ENCODE results near the gene UTP20. TPM values are rescaled to one million over a fixed set of nuclear protein-coding genes. Genes with fewer than 3 reads are reported as not detected.

Gene UTP20
- polyA plus RNA-seq, result 8.2 TPM
- long read RNA-seq, donor 1, partial matches to known transcripts, result 19 of 19 reads
- long read RNA-seq, donor 1, other reads (novel, unspliced or antisense), result 0 of 19 reads
- long read RNA-seq, donor 2, partial matches to known transcripts, result 28 of 28 reads
- long read RNA-seq, donor 2, other reads (novel, unspliced or antisense), result 0 of 28 reads
- long read RNA-seq, donor 3, result 0 reads
- long read RNA-seq, donor 4, result 0 reads
- long read RNA-seq, donor 5, partial matches to known transcripts, result 12 of 12 reads
- long read RNA-seq, donor 5, other reads (novel, unspliced or antisense), result 0 of 12 reads
- long read RNA-seq, donor 6, partial matches to known transcripts, result 27 of 112 reads
- long read RNA-seq, donor 6, other reads (novel, unspliced or antisense), result 85 of 112 reads
- long read RNA-seq, donor 7, result 0 reads
- long read RNA-seq, donor 8, partial matches to known transcripts, result 5 of 5 reads
- long read RNA-seq, donor 8, other reads (novel, unspliced or antisense), result 0 of 5 reads
- long read RNA-seq, donor 9, result 0 reads
- long read RNA-seq, donor 10, full-length matches to known transcripts, result 1 of 156 reads
- long read RNA-seq, donor 10, partial matches to known transcripts, result 73 of 156 reads
- long read RNA-seq, donor 10, other reads (novel, unspliced or antisense), result 82 of 156 reads
- long read RNA-seq, donor 11, result 0 reads

- H3K27ac ChIP-seq (ENCODE audit: low read length), result no peak within 1 kb of the TSS
- H3K36me3 ChIP-seq (ENCODE audit: control insufficient read depth, insufficient read depth, low read length), result no peaks in the 10 kb centered on the region
- H3K9me3 ChIP-seq (ENCODE audit: control insufficient read depth, low read depth, low read length), result no peaks in the 10 kb centered on the region
- WGBS (ENCODE audit: insufficient coverage, low lambda C conversion rate), result no CpG with 5 or more reads among the region's 34 CpGs
- H3K27me3 ChIP-seq (ENCODE audit: control insufficient read depth, insufficient read depth, low read length), result no peaks in the 10 kb centered on the region
- no peaks in the 10 kb centered on the region for H3K4me1 ChIP-seq (ENCODE audit: control insufficient read depth, insufficient read depth, low read length)
- peak; percentile 88 for DNase-seq
- peak within 1 kb of the TSS; percentile 87 for H3K4me3 ChIP-seq (ENCODE audit: low read length)
These were observed at the start of gene UTP20 for GRCh38 chr12:101280006-101280505. Gene UTP20 (plus strand): TSS chr12:101280105. CDS start chr12:101280283, 178 bp downstream.

GRCh38 chr12:101230547-101230946, 49.4 kb upstream of the UTP20 start:
- no peak overlapping the region for H3K27ac ChIP-seq (ENCODE audit: low read length)

GRCh38 chr12:101231636-101232035, 48.3 kb upstream of the UTP20 start:
- no peak overlapping the region for H3K4me3 ChIP-seq (ENCODE audit: low read length)
- no peak overlapping the region for H3K27ac ChIP-seq (ENCODE audit: low read length)
- H3K27me3 ChIP-seq (ENCODE audit: control insufficient read depth, insufficient read depth, low read length), result no peaks in the 10 kb centered on the region
- DNase-seq, result no peak
- H3K36me3 ChIP-seq (ENCODE audit: control insufficient read depth, insufficient read depth, low read length), result no peaks in the 10 kb centered on the region
- 100% methylated on average over 1 of the region's 4 CpGs for WGBS (ENCODE audit: insufficient coverage, low lambda C conversion rate)
- H3K4me1 ChIP-seq (ENCODE audit: control insufficient read depth, insufficient read depth, low read length), result no peaks in the 10 kb centered on the region
- H3K9me3 ChIP-seq (ENCODE audit: control insufficient read depth, low read depth, low read length), result no peaks in the 10 kb centered on the region

More at GRCh38 chr12:101230547-101230946, 49.4 kb upstream of the UTP20 start:
- Histone ChIP-seq H3K4me3 (ENCODE audit: low read length) (no peak overlapping the region), H3K4me1 (ENCODE audit: control insufficient read depth, insufficient read depth, low read length) (no peaks in the 10 kb centered on the region), H3K36me3 (ENCODE audit: control insufficient read depth, insufficient read depth, low read length) (no peaks in the 10 kb centered on the region), H3K9me3 (ENCODE audit: control insufficient read depth, low read depth, low read length) (no peaks in the 10 kb centered on the region), H3K27me3 (ENCODE audit: control insufficient read depth, insufficient read depth, low read length) (no peaks in the 10 kb centered on the region)
- WGBS (ENCODE audit: insufficient coverage, low lambda C conversion rate), result no CpG with 5 or more reads among the region's 5 CpGs
- DNase-seq, result no peak

GRCh38 chr12:101235686-101236085, 44.2 kb upstream of the UTP20 start:
- 100% methylated on average over 1 of the region's 2 CpGs for WGBS (ENCODE audit: insufficient coverage, low lambda C conversion rate)

GRCh38 chr12:101238306-101238705, 41.6 kb upstream of the UTP20 start:
- H3K27ac ChIP-seq (ENCODE audit: low read length), result no peak overlapping the region
- no peaks in the 10 kb centered on the region for H3K27me3 ChIP-seq (ENCODE audit: control insufficient read depth, insufficient read depth, low read length)
- H3K4me1 ChIP-seq (ENCODE audit: control insufficient read depth, insufficient read depth, low read length), result no peaks in the 10 kb centered on the region
- DNase-seq, result no peak
- WGBS (ENCODE audit: insufficient coverage, low lambda C conversion rate), result 76% methylated on average over 3 of the region's 4 CpGs
- no peaks in the 10 kb centered on the region for H3K36me3 ChIP-seq (ENCODE audit: control insufficient read depth, insufficient read depth, low read length)
- H3K9me3 ChIP-seq (ENCODE audit: control insufficient read depth, low read depth, low read length), result no peaks in the 10 kb centered on the region
- no peak overlapping the region for H3K4me3 ChIP-seq (ENCODE audit: low read length)

More at GRCh38 chr12:101235686-101236085, 44.2 kb upstream of the UTP20 start:
- H3K27ac ChIP-seq (ENCODE audit: low read length), result no peak overlapping the region
- no peaks in the 10 kb centered on the region for H3K4me1 ChIP-seq (ENCODE audit: control insufficient read depth, insufficient read depth, low read length)
- H3K4me3 ChIP-seq (ENCODE audit: low read length), result no peak overlapping the region
- H3K27me3 ChIP-seq (ENCODE audit: control insufficient read depth, insufficient read depth, low read length), result no peaks in the 10 kb centered on the region
- DNase-seq, result no peak
- no peaks in the 10 kb centered on the region for H3K36me3 ChIP-seq (ENCODE audit: control insufficient read depth, insufficient read depth, low read length)
- H3K9me3 ChIP-seq (ENCODE audit: control insufficient read depth, low read depth, low read length), result no peaks in the 10 kb centered on the region

DNA sequence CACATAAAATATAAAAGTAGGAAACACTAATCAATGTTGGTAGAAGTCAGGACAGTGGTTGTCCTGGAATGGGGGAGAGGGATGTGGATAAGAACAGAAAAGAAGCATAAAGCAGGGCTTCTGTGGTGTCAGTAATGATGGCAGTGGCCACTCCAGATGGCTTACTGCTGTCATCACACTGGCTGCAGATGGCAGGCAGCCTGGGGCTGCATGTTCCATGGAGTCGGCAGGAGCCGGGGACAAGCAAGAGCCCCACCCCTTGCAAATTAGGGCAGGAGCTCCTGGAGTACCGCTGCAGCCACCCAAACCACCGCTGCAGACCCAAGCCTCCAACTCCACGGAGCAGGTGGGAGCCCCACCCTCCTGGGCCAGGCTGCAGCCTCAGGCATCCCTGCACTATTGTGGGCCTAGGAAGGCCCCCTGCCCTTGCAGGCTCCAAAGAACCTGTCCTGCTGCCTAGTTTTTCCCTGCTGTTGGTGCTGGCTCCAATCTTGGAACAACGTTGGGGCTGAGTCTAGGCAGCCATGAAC, 41.0 kb upstream of the UTP20 start:
- Histone ChIP-seq H3K36me3 (ENCODE audit: control insufficient read depth, insufficient read depth, low read length) (no peaks in the 10 kb centered on the region), H3K27ac (ENCODE audit: low read length) (no peak overlapping the region), H3K9me3 (ENCODE audit: control insufficient read depth, low read depth, low read length) (no peaks in the 10 kb centered on the region), H3K27me3 (ENCODE audit: control insufficient read depth, insufficient read depth, low read length) (no peaks in the 10 kb centered on the region), H3K4me3 (ENCODE audit: low read length) (no peak overlapping the region), H3K4me1 (ENCODE audit: control insufficient read depth, insufficient read depth, low read length) (no peaks in the 10 kb centered on the region)
- DNase-seq, result no peak
- WGBS (ENCODE audit: insufficient coverage, low lambda C conversion rate), result no CpG with 5 or more reads among the region's 6 CpGs

GRCh38 chr12:101243074-101243473, 36.8 kb upstream of the UTP20 start:
- Histone ChIP-seq H3K27me3 (ENCODE audit: control insufficient read depth, insufficient read depth, low read length) (no peaks in the 10 kb centered on the region), H3K9me3 (ENCODE audit: control insufficient read depth, low read depth, low read length) (no peaks in the 10 kb centered on the region), H3K27ac (ENCODE audit: low read length) (no peak overlapping the region), H3K4me1 (ENCODE audit: control insufficient read depth, insufficient read depth, low read length) (no peaks in the 10 kb centered on the region), H3K36me3 (ENCODE audit: control insufficient read depth, insufficient read depth, low read length) (no peaks in the 10 kb centered on the region), H3K4me3 (ENCODE audit: low read length) (no peak overlapping the region)
- 20% methylated on average over 1 of the region's 2 CpGs for WGBS (ENCODE audit: insufficient coverage, low lambda C conversion rate)
- no peak for DNase-seq

GRCh38 chr12:101243616-101244015, 36.3 kb upstream of the UTP20 start:
- H3K4me1 ChIP-seq (ENCODE audit: control insufficient read depth, insufficient read depth, low read length), result no peaks in the 10 kb centered on the region
- WGBS (ENCODE audit: insufficient coverage, low lambda C conversion rate), result no CpG with 5 or more reads among the region's 2 CpGs
- H3K36me3 ChIP-seq (ENCODE audit: control insufficient read depth, insufficient read depth, low read length), result no peaks in the 10 kb centered on the region
- no peak for DNase-seq
- H3K9me3 ChIP-seq (ENCODE audit: control insufficient read depth, low read depth, low read length), result no peaks in the 10 kb centered on the region
- H3K27me3 ChIP-seq (ENCODE audit: control insufficient read depth, insufficient read depth, low read length), result no peaks in the 10 kb centered on the region
- H3K4me3 ChIP-seq (ENCODE audit: low read length), result no peak overlapping the region
- H3K27ac ChIP-seq (ENCODE audit: low read length), result no peak overlapping the region

DNA sequence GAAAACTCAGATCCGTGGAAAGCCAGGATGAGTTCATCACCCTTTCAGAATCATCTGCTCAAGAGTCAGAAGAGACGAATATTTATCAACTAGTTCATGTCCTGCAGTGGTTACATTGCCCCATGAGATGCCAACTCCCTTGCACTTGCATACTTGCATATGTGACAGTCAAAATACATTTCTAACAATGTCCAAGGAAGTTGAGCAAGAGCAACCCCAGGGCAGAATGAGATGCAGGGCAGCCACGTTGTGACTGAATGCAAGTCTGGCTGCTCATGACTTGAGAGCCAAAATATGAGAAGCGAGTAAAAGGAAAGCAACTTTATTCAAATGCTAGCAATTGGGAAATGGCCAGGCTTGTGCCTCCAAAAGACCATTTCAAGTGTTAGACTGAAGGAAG, 23.6 kb upstream of the UTP20 start:
- Histone ChIP-seq H3K4me1 (ENCODE audit: control insufficient read depth, insufficient read depth, low read length) (no peaks in the 10 kb centered on the region), H3K9me3 (ENCODE audit: control insufficient read depth, low read depth, low read length) (no peaks in the 10 kb centered on the region), H3K4me3 (ENCODE audit: low read length) (no peak overlapping the region), H3K36me3 (ENCODE audit: control insufficient read depth, insufficient read depth, low read length) (no peaks in the 10 kb centered on the region), H3K27me3 (ENCODE audit: control insufficient read depth, insufficient read depth, low read length) (peaks cover 2% of the 10 kb centered on the region), H3K27ac (ENCODE audit: low read length) (no peak overlapping the region)
- WGBS (ENCODE audit: insufficient coverage, low lambda C conversion rate), result no CpG with 5 or more reads among the region's 4 CpGs
- DNase-seq, result no peak

DNA sequence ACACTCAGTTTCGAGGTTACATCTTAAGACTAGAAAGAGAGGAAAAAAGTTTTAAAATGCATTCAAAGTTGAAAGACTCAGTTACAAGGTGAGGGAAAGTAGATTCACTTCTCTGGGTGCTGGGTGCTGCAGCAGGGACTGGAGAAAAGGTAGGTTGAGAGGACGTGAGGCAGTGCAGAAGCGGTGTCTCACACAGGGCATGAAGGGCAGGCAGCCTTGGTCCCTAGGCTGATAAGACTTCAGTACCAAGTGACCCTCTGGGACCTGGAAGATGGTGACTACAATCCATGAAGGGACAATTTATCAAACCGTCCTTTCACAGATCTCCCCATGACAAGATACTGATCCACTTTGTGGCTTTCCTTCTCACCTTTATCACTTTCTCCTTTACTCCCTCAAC, 22.5 kb upstream of the UTP20 start:
- Histone ChIP-seq H3K27me3 (ENCODE audit: control insufficient read depth, insufficient read depth, low read length) (peaks cover 2% of the 10 kb centered on the region), H3K4me1 (ENCODE audit: control insufficient read depth, insufficient read depth, low read length) (no peaks in the 10 kb centered on the region), H3K36me3 (ENCODE audit: control insufficient read depth, insufficient read depth, low read length) (no peaks in the 10 kb centered on the region), H3K9me3 (ENCODE audit: control insufficient read depth, low read depth, low read length) (no peaks in the 10 kb centered on the region), H3K4me3 (ENCODE audit: low read length) (no peak overlapping the region), H3K27ac (ENCODE audit: low read length) (no peak overlapping the region)
- 79% methylated on average over 2 of the region's 4 CpGs for WGBS (ENCODE audit: insufficient coverage, low lambda C conversion rate)
- DNase-seq, result no peak
